ENCODE data around the gene ZNF407. TPM values are rescaled to one million over a fixed set of nuclear protein-coding genes. Genes with fewer than 3 reads are reported as not detected.
A peak's percentile ranks its signal among the peaks of the same experiment; 100 is the strongest.

The ZNF407 gene
- total and polyA plus RNA-seq, 2 of the 13 experiments (the other 11 are each of a cell fraction or from before 2014, with no cell fraction given), result 2.3 to 8.7 TPM

DNA sequence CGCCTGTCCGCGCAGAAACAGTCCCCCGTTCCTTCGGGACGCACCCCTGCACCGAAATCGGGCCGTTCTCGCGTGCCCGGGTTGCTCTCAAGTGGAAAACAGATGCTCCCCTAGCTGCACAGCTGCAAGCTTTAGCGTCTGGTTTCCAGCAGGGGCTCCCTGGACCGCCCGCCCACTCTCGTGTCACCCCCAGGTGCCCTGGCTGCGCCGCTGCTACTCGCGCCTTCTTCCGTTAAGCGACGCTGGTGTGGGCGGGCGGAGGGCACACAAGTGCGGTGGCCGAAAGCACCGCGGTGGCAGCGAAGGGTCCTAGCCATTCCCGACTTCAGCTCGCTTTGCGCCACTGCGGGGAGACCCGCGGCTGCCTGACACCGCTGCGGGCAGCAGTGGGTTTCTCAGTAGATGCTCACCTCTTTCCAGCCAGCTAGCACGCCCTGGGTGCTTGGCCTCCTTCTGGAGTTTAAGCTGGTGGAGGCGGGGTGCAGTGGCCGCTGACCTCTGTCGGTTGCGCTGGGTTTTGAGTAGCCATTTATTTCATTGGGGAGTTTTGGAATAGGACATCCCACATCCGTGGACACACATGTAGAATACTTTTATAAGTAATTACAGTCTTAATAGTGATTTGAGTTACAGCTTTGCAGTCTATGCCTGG is 806 bp downstream of the ZNF407 start (continued):
- TF ChIP-seq, protein P1, sequence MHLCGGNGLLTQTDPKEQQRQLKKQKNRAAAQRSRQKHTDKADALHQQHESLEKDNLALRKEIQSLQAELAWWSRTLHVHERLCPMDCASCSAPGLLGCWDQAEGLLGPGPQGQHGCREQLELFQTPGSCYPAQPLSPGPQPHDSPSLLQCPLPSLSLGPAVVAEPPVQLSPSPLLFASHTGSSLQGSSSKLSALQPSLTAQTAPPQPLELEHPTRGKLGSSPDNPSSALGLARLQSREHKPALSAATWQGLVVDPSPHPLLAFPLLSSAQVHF (CRISPR knock-in tag; IDR thresholded peaks at IDR 0.05), result no peak
- TF ChIP-seq TRIM24 (CRISPR knock-in tag; IDR thresholded peaks at IDR 0.05) (no peak), ZNF558 (CRISPR knock-in tag; IDR thresholded peaks at IDR 0.05; ENCODE audit: borderline replicate concordance) (no peak), AGO1 (IDR thresholded peaks at IDR 0.05; ENCODE audit: low read depth, low read length, poor library complexity, severe bottlenecking) (no peak), DPF2 (CRISPR knock-in tag; IDR thresholded peaks at IDR 0.05; ENCODE audit: borderline replicate concordance, low read depth) (0 out of 2 replicates have a peak, but pooled peaks have one; percentile 15), ATM (IDR thresholded peaks at IDR 0.05; ENCODE audit: borderline replicate concordance) (no peak), ZNF121 (CRISPR knock-in tag; IDR thresholded peaks at IDR 0.05) (no peak), ERF (CRISPR knock-in tag; IDR thresholded peaks at IDR 0.05) (peak; percentile 26; the same call in 1 of the 2 replicates), HOXA9 (CRISPR knock-in tag; IDR thresholded peaks at IDR 0.05; ENCODE audit: borderline replicate concordance) (no peak), SIN3B (IDR thresholded peaks at IDR 0.05; ENCODE audit: low read length) (no peak), ARHGAP35 (CRISPR knock-in tag; IDR thresholded peaks at IDR 0.05; ENCODE audit: borderline replicate concordance) (0 out of 2 replicates have a peak, but pooled peaks have one; percentile 57), ZNF343 (CRISPR knock-in tag; IDR thresholded peaks at IDR 0.05) (no peak), ZKSCAN8 (CRISPR knock-in tag; IDR thresholded peaks at IDR 0.05; ENCODE audit: borderline replicate concordance) (no peak), RXRB (CRISPR knock-in tag; IDR thresholded peaks at IDR 0.05; ENCODE audit: borderline replicate concordance) (no peak; the same call in 1 of the 2 replicates)
- TF ChIP-seq, protein P2, sequence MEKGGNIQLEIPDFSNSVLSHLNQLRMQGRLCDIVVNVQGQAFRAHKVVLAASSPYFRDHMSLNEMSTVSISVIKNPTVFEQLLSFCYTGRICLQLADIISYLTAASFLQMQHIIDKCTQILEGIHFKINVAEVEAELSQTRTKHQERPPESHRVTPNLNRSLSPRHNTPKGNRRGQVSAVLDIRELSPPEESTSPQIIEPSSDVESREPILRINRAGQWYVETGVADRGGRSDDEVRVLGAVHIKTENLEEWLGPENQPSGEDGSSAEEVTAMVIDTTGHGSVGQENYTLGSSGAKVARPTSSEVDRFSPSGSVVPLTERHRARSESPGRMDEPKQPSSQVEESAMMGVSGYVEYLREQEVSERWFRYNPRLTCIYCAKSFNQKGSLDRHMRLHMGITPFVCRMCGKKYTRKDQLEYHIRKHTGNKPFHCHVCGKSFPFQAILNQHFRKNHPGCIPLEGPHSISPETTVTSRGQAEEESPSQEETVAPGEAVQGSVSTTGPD (CRISPR knock-in tag; IDR thresholded peaks at IDR 0.05), result no peak
- TF ChIP-seq, protein P3, sequence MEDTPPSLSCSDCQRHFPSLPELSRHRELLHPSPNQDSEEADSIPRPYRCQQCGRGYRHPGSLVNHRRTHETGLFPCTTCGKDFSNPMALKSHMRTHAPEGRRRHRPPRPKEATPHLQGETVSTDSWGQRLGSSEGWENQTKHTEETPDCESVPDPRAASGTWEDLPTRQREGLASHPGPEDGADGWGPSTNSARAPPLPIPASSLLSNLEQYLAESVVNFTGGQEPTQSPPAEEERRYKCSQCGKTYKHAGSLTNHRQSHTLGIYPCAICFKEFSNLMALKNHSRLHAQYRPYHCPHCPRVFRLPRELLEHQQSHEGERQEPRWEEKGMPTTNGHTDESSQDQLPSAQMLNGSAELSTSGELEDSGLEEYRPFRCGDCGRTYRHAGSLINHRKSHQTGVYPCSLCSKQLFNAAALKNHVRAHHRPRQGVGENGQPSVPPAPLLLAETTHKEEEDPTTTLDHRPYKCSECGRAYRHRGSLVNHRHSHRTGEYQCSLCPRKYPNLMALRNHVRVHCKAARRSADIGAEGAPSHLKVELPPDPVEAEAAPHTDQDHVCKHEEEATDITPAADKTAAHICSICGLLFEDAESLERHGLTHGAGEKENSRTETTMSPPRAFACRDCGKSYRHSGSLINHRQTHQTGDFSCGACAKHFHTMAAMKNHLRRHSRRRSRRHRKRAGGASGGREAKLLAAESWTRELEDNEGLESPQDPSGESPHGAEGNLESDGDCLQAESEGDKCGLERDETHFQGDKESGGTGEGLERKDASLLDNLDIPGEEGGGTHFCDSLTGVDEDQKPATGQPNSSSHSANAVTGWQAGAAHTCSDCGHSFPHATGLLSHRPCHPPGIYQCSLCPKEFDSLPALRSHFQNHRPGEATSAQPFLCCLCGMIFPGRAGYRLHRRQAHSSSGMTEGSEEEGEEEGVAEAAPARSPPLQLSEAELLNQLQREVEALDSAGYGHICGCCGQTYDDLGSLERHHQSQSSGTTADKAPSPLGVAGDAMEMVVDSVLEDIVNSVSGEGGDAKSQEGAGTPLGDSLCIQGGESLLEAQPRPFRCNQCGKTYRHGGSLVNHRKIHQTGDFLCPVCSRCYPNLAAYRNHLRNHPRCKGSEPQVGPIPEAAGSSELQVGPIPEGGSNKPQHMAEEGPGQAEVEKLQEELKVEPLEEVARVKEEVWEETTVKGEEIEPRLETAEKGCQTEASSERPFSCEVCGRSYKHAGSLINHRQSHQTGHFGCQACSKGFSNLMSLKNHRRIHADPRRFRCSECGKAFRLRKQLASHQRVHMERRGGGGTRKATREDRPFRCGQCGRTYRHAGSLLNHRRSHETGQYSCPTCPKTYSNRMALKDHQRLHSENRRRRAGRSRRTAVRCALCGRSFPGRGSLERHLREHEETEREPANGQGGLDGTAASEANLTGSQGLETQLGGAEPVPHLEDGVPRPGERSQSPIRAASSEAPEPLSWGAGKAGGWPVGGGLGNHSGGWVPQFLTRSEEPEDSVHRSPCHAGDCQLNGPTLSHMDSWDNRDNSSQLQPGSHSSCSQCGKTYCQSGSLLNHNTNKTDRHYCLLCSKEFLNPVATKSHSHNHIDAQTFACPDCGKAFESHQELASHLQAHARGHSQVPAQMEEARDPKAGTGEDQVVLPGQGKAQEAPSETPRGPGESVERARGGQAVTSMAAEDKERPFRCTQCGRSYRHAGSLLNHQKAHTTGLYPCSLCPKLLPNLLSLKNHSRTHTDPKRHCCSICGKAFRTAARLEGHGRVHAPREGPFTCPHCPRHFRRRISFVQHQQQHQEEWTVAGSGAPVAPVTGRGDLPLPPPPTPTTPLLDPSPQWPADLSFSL (CRISPR knock-in tag; IDR thresholded peaks at IDR 0.05), result peak; percentile 73
- TF ChIP-seq, protein P4, sequence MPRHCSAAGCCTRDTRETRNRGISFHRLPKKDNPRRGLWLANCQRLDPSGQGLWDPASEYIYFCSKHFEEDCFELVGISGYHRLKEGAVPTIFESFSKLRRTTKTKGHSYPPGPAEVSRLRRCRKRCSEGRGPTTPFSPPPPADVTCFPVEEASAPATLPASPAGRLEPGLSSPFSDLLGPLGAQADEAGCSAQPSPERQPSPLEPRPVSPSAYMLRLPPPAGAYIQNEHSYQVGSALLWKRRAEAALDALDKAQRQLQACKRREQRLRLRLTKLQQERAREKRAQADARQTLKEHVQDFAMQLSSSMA (CRISPR knock-in tag; IDR thresholded peaks at IDR 0.05), result 0 out of 2 replicates have a peak, but pooled peaks have one; percentile 53
- TF ChIP-seq, protein P5, sequence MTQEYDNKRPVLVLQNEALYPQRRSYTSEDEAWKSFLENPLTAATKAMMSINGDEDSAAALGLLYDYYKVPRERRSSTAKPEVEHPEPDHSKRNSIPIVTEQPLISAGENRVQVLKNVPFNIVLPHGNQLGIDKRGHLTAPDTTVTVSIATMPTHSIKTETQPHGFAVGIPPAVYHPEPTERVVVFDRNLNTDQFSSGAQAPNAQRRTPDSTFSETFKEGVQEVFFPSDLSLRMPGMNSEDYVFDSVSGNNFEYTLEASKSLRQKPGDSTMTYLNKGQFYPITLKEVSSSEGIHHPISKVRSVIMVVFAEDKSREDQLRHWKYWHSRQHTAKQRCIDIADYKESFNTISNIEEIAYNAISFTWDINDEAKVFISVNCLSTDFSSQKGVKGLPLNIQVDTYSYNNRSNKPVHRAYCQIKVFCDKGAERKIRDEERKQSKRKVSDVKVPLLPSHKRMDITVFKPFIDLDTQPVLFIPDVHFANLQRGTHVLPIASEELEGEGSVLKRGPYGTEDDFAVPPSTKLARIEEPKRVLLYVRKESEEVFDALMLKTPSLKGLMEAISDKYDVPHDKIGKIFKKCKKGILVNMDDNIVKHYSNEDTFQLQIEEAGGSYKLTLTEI (CRISPR knock-in tag; conservative IDR thresholded peaks at IDR 0.05), result no peak
